ENCODE measurements around the gene MIB2.
"Not testable (repeated sequence)": the region's sequence is repeated elsewhere in the genome, so short reads cannot be mapped to it uniquely, and the experiment has no call there.

MIB2 gene

DNA sequence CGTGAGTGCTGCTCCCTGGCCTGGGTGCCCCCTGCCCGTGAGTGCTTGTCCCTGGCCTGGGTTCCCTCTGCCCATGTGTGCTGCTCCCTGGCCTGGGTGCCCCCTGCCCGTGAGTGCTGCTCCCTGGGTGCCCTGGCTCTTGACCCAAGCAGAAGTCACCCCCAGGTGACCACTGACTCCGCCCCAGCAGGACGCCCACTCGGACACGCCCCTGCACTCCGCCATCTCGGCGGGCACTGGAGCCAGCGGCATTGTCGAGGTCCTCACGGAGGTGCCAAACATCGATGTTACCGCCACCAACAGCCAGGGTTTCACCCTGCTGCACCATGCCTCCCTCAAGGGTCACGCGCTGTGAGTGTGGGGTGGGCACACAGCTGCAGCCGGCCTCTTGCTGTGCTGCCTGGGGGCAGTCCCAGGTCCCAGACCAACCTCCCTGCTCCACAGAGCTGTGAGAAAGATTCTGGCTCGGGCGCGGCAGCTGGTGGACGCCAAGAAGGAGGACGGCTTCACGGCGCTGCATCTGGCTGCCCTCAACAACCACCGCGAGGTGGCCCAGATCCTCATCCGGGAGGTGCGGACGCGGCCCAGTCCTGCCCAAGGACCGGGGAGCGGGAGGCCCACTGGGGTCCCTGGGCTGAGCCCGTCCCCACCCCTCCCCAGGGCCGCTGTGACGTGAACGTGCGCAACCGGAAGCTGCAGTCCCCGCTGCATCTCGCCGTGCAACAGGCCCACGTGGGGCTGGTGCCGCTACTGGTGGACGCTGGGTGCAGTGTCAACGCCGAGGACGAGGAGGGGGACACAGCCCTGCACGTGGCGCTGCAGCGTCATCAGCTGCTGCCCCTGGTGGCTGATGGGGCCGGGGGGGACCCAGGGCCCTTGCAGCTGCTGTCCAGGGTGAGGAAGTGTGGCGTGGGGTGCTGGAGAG lies 12.8 kb downstream of the MIB2 start:
- DNase-seq = no peak

DNA sequence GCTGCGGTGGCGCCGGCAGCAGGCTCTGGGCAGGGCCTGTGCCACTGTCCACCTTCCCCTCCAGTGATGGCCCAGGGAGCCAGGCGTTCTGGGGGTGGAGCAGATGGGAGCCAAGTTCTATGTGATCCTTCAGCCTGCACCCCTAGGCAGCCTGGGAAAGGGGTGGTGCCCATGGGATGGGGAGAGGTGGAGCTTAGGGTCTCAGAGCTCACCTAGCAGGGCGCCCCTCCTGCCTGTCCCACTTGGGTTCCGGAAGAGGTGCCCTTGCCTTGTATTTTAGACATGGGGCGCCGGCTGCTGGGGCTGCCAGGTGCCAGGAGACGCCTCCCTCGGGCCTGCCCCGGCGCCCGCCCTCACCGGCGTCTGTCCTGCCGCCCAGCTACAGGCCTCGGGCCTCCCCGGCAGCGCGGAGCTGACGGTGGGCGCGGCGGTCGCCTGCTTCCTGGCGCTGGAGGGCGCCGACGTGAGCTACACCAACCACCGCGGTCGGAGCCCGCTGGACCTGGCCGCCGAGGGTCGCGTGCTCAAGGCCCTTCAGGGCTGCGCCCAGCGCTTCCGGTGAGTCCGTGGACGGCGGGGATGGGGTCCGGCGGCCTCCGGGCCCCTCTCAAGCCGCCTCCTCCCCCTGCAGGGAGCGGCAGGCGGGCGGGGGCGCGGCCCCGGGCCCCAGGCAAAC lies 13.6 kb downstream of the MIB2 start:
- DNase-seq = no peak

DNA sequence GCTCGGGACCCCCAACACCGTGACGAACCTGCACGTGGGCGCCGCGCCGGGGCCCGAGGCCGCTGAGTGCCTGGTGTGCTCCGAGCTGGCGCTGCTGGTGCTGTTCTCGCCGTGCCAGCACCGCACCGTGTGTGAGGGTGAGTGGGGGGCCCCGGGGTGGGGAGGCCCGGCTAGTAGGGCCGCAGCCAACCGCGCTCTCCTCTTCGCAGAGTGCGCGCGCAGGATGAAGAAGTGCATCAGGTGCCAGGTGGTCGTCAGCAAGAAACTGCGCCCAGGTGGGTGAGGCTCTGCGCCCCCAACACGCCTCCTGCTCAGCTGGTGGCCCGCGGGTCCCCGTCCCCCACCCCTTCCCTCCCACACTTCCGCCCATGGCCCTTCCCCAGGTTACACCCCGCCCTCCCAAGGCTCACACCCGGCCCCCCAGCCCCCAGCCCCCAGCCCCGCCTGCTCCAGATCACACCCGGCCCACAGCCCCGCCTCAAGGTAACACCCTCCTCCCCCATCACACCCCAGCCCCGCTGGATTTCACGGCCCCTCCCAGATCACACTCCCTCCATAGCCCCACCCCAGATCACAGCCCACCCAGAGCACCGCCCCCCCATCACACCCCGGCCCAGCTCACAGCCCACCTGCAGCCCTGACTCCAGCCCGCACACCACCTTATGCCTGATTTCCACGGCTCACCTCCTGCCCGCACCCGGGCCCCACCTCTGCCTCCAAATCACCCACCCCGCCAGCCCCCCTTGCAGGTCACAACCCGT lies 14.3 kb downstream of the MIB2 start:
- DNase-seq = no peak

DNA sequence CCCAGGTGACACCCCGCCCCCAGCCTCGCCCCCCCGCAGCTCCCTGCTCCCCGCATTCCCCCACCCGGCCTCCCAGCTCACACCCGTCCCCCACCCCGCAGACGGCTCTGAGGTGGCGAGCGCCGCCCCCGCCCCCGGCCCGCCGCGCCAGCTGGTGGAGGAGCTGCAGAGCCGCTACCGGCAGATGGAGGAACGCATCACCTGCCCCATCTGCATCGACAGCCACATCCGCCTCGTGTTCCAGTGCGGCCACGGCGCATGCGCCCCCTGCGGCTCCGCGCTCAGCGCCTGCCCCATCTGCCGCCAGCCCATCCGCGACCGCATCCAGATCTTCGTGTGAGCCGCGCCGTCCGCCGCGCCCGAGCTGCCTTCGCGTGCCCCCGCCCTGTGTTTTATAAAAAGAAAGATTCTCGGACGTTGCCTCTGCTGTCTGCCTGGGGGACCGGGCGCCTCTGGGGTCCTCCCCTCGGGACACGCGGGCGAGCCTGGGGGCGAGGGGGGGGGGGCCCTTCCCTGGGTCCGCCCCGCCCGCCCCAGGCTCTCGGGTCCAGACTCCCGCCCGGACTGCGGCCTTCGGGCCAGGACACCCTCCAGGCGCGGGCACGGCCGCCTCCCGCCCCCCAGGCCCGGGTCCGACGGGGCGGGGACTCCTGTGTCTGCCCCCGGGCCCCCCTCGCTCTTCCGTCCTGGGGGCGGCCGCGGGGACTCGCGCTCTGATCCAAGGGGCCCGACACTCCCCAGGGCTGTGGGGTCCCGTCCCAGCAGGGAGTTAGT lies 15.1 kb downstream of the MIB2 start:
- DNase-seq = peak; percentile 63

DNA sequence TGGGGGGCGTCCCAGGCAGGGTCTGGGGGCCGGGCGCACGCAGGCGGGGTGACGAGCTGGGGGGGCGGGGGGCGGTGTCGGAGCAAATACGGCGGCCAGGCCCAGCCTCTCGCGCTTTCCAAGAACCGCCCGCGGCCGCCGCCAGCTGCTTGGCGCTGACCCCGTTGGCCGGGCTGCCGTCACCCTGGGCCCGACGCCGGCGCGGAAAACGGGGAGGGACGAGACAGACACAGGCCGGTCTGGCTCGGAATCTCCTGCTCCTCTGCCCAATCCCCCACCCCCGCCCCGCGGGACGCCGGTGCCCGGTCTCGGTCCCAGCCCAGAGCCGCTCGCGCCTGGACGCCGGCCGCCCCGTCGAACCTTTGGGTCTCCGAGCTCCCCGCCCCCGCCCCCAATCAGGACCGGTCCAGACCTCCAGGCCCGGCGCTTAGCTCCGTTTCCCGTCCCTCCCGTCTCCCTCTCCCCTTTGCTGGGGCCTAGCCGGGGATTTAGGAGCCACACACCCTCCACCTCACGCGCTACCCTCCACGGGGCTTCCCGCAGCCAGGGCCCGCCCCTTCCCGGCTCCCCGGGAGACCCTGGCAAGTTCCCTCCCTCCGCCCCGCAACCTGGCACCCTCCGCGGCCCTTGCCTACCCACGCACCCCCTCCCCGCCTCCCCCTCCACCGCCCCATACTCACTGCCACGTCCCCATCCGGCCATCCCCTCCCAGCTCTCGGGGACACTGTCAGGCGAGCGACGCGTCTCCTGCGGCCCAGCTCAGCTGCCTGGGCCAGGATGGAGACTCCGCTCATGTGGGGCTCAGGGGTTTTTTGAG lies 15.9 kb downstream of the MIB2 start:
- DNase-seq = no peak

DNA sequence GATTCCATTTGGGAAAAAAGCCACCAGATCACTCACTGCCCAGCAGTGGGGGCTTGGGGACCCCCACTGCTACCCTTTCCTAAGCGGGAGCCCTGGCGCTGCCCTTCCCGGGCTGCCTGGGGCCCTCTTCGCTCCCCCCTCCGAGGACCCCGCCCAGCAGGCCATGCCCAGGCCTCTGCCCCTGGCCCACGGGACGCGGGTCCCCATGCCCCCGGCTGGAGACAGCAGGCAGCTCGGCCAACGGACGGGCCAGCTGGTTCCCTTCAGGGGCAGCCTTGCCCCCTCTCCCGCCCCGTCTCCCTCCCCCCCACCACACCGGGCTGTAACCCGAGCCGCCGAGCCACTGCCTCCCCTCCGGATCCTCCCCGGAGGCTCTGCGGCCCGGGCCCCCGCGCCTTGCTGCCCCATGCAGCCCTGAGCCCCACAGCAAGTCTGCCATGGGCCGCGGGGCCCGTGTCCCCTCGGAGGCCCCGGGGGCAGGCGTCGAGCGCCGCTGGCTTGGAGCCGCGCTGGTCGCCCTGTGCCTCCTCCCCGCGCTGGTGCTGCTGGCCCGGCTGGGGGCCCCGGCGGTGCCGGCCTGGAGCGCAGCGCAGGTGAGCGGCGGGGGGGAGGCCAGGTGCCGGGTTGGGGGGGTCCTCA lies 16.6 kb downstream of the MIB2 start, which contains the start of gene MMP23B:
MMP23B (plus strand) TSS at position 392 of the 639 bp plus-strand sequence; CDS start at position 438, 46 bp downstream.
- DNase-seq = no peak

DNA sequence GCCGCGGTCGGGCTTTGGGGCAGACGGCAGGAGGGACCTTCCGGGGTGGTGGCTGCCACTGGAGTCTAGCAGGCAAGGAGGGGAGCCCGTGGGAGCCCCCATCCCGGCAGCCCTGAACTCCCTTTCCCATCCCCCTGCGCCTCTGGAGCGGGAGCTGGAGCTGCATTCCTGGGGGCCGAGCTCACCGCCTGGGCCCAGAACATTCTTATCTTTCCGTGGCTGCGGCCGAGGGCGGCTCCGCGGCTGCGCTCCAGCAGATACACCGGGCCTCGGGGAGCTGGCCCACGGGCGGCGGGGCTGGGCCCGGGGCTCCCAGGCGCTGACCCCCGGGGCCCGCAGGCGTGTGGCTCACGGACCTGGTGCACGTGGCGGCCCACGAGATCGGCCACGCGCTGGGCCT lies 18.1 kb downstream of the MIB2 start:
- DNase-seq = not testable (repeated sequence)

DNA sequence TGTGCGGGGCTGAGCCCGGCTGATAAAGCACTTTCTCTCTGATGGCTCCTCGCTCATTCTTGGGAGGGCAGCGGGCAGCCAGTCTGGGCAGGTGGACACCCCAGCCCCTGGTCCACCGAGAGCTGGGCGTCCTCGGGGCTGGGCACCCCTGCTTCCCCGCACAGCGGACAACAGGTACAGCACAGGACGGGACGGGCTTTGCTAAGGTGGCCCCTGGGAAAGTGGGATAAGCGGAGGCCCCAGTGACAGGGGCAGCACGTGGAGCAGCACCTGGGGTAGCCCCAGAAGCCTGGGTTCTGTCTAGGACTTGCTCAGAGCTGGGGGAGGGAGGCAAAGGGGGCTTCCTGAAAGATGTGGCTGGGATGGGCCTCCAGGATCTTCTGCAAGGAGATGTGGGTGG lies 19.3 kb downstream of the MIB2 start:
- DNase-seq = not testable (repeated sequence)

DNA sequence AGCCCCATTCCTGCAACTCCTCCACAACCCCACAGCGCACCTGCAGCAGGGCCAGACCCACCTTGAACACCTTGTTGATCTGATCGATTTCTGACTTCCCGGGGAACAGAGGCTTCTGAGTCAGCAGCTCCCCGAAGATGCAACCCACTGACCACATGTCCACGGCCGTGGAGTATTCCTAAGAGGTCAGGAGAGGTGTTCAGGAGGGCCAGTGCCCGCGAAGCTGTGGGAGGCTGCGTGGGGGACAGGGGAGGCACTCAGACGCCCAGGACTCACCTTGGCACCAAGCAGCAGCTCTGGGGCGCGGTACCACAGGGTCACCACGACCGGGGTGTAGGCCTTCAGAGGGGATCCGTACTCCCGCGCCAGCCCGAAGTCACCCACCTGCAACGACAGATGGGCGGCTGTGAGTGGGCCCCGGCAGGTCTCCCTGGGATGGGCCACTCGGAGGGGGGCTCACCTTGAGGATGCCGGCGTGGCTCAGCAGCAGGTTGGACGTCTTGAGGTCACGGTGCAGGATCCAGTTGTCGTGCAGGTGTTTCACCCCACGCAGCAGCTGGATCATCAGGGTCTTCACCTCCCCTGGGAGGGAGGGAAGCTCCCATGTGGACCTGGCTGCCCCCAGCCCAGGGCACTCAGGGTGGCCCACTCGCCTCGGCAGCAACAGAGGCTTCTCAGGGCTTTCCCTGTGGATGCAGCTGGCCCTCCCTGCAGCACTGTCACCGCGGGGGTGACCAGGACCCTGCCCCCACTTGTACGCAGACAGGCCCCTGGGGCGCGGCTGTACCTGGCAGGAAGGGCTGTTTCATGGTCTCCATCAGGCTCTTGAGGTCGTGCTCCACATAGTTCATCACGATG lies 21.6 kb downstream of the MIB2 start:
- not testable (repeated sequence) for DNase-seq

DNA sequence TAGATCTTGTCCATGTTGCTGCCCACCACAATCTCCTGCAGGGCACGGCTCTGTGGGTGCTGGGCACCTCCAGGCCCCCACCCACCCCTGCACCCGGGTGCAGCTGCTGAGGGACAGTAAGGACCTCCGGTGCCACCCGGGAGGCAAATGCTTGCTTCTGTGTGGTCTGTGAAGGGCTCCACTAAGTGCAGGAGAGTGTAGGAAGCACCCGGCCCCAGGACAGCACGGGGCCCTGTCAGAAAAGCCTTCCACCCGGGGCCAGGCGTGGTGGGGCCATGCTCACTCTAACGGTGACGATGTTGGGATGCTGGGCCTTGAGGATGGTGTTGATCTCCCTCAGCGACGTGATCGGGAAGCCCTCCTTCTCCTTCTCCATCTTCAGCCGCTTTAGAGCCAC lies 22.2 kb downstream of the MIB2 start:
- not testable (repeated sequence) for DNase-seq

DNA sequence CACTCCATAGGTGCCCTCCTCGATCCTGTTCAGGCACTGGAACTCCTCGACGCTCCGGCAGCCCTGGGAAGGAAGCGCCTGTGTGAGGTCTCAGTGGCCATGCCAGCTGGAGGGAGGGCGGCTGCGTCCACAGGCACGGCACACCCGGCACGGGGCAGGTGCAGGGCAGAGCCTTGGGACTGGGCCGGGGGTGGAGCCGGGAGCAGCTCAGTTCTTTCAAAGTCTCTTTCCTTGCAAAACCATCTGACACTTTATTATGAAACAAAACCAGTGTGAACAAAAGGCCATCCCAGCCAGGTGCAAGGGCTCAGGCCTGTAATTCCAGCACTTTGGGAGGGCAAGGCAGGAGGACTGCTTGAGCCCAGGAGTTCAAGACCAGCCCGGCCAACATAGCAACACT lies 23.2 kb downstream of the MIB2 start:
- DNase-seq = not testable (repeated sequence)

DNA sequence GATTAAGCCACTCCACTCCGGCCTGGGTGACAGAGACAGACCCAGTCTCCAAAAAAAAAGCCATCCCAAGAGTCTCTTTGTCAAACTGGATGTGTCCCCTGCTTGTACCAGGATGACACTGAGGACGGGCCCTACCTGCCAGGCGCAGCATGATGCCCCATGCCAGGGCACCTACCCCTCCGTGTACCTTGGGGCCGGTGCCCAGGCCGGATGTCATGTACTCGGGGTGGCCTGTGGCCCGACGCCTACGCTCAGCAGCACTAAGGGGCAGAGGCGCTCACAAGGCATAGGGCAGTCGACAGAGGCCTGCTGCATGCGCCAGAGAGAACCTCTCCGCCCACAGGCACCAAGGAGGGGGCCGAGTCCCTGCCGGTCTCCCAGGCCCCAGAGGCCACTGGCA lies 24.1 kb downstream of the MIB2 start:
- DNase-seq = not testable (repeated sequence)

DNA sequence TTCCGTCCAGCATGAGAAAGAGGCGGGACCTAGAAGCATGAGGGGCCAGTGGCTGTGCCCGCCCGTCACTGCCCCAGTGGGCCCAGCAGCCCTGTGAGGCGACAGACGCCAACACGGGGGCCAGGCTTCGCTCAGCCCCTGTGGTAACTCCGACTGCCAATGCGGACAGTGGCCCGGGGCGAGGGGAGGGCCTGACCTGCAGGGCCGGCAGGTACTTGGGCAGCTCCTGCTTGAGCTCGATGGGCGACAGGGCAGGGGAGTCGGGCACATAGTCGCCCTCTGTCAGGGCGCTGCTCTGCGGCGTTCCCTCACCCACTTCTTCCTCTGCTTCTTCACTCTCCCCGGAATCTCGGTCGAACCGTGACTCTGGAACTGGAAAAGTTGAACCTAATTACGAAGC lies 24.8 kb downstream of the MIB2 start:
- not testable (repeated sequence) for DNase-seq

DNA sequence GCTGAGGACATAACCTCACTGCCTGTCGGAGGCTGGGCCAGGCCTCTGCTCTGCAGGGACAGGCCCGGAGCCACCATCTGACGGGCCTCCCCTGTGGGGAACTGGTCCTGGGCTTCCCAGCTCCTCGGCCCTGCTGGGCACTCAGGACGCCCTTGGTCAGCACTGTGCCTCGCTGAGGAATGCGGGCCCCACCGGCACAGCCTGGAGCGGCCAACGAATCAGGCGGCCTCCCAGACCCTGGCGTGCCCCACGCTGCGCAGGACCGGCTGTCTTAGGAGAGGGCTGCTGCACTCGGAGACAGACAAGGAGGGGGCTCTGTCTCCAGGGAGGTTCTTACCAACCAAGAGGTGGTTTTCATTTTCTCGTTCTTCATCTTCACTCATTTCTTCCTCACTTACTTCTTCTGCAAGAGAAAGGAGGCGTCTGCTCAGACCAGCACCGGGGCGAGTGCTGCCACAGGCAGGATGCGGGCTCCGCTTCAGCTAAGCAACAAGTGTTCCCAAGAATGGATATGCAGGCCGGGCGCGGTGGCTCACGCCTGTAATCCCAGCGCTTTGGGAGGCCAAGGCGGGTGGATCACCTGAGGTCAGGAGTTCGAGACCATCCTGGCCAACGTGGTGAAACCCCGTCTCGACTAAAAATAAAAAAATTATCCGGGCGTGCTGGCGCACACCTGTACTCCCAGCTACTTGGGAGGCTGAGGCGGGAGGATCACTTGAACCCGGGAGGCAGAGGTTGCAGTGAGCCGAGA lies 25.6 kb downstream of the MIB2 start:
- not testable (repeated sequence) for DNase-seq

DNA sequence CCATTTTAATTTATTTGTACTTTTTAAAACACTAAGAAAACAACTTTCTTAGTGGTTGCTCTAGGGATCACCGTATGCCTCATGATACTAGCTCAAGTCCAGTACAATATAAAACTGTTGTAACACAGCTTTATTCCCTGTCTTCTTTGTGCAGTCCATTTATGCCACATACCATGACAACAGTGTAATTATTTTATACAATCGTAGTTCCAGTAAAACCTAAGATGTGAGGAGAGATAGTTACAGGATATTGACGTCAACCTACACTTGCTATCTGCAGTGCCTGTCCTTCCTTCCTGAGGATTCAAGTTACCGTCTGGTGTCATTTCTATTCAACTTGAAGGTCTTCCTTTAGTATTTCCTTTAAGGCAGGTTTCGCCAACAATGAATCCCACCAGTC lies 31.0 kb downstream of the MIB2 start:
- not testable (repeated sequence) for DNase-seq

DNA sequence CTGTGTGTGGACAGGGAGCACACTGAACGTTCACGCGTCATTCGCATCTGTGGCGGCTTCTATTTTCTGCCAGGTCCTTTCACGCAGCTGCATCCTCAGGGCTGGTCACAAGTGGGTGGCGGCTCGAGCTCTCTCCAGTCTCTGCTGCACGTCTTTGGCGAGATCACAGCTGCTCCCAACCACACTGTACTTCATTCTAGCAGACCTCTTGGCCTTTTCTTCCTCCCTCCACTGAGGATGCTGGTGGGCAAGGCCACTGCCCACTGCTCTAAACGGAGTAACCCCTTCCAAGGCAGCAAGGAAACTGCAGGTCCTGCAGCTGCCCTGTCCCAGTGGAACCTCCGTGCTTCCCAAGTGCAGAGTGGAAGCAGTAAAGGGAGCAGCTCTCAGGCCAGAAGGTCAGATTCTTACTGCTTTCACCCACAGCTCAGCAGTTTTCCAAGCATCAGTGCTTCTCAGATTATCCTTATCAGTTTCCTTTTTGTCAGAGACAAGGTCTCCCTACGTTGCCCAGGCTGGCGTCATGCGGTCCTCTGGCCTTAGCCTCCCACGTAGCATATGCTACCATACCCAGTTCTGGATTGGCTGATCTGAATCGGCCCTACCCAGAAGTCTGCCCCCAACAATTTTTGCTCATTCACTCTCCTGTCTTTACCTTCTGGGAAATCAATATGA lies 32.4 kb downstream of the MIB2 start:
- DNase-seq = not testable (repeated sequence)

DNA sequence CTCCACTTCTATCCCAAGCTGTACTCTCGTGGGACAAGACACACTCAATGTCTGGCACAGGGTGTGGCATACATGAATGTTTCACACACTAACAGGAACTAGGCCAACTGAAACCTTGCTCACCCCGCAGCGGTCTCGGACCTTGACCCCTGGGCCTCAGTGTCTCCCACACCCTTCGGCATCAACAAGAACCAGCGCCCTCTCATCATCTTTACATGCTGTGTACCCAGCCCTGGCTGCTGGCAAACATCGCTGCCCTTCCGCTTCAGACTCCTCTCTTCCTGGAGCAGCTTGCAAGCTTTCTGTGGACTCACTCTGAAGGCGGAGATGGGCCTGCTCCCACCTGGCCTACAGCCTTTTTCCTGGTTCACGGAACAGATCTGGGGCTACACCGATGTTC lies 33.0 kb downstream of the MIB2 start:
- DNase-seq = not testable (repeated sequence)

All from NCI-H748 treated with DMSO at 0.1 percent for 48 hours (cell line).